WTC11 (cell line): ENCODE results near the gene DAB2.

Experiments
- CREB1 ChIP-seq: sonication (generic); formaldehyde crosslinking; IDR thresholded peaks from 2 replicates; pipeline ENCODE4 v1.8.0; 2023; ENCODE audit warnings: mild to moderate bottlenecking, missing genetic modification reagents
- ELF4 ChIP-seq: sonication (generic); formaldehyde crosslinking; IDR thresholded peaks from 2 replicates; pipeline ENCODE4 v1.8.1; 2022; ENCODE audit warnings: low read depth, mild to moderate bottlenecking, moderate library complexity, missing genetic modification reagents
- FOXK1 ChIP-seq: sonication (generic); formaldehyde crosslinking; IDR thresholded peaks from 2 replicates; pipeline ENCODE4 v1.8.0; 2022; ENCODE audit warnings: mild to moderate bottlenecking, moderate library complexity, missing genetic modification reagents
- TF ChIP-seq, protein P1 (sequence below): sonication (generic); formaldehyde crosslinking; IDR thresholded peaks from 2 replicates; pipeline ENCODE4 v1.8.0; 2022; ENCODE audit warnings: mild to moderate bottlenecking, missing genetic modification reagents
- TF ChIP-seq, protein P2 (sequence below): sonication (generic); formaldehyde crosslinking; IDR thresholded peaks from 2 replicates; pipeline ENCODE4 v1.8.1; 2022; ENCODE audit warnings: low read depth, mild to moderate bottlenecking, moderate library complexity, missing genetic modification reagents, borderline replicate concordance
- TF ChIP-seq, protein P3 (sequence below): fragments of 200-600 bp; IDR thresholded peaks from 2 replicates; pipeline ENCODE4 v1.8.0; 2022; ENCODE audit warnings: antibody characterized with exemption
- TF ChIP-seq, protein P4 (sequence below): fragments of 250-450 bp; sonication (Bioruptor Pico); IDR thresholded peaks from 2 replicates; pipeline ENCODE4 v1.9.0; 2021; ENCODE audit warnings: mild to moderate bottlenecking, borderline replicate concordance
- TF ChIP-seq, protein P5 (sequence below): sonication (generic); formaldehyde crosslinking; IDR thresholded peaks from 2 replicates; pipeline ENCODE4 v1.8.0; 2023; ENCODE audit warnings: missing genetic modification reagents
- TF ChIP-seq, protein P6 (sequence below): sonication (generic); formaldehyde crosslinking; IDR thresholded peaks from 2 replicates; pipeline ENCODE4 v1.8.1; 2023; ENCODE audit warnings: mild to moderate bottlenecking, missing genetic modification reagents

DNA sequence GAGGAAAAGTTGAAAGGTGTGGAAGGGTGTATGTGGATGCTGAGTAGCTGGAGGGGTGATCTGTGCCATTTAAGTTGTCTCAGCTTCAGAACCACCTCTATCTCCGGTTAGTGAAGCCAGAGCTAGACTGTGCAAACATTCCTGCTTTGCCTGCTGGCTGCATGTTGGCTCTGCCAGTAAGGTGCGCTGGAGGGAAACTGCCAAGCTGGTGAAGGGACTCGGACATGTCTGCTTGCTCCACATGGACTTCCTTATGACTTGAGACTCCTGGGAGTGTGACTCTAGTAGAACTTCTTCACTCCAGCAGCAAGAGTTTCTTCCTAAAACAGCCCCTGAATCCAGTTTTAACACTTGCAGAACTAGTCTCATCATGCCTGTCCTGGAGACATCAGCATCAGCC lies 27.9 kb downstream of the DAB2 start:
- TF ChIP-seq, protein P1, sequence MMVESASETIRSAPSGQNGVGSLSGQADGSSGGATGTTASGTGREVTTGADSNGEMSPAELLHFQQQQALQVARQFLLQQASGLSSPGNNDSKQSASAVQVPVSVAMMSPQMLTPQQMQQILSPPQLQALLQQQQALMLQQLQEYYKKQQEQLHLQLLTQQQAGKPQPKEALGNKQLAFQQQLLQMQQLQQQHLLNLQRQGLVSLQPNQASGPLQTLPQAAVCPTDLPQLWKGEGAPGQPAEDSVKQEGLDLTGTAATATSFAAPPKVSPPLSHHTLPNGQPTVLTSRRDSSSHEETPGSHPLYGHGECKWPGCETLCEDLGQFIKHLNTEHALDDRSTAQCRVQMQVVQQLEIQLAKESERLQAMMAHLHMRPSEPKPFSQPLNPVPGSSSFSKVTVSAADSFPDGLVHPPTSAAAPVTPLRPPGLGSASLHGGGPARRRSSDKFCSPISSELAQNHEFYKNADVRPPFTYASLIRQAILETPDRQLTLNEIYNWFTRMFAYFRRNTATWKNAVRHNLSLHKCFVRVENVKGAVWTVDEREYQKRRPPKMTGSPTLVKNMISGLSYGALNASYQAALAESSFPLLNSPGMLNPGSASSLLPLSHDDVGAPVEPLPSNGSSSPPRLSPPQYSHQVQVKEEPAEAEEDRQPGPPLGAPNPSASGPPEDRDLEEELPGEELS (CRISPR knock-in tag), result no peak
- TF ChIP-seq, protein P2, sequence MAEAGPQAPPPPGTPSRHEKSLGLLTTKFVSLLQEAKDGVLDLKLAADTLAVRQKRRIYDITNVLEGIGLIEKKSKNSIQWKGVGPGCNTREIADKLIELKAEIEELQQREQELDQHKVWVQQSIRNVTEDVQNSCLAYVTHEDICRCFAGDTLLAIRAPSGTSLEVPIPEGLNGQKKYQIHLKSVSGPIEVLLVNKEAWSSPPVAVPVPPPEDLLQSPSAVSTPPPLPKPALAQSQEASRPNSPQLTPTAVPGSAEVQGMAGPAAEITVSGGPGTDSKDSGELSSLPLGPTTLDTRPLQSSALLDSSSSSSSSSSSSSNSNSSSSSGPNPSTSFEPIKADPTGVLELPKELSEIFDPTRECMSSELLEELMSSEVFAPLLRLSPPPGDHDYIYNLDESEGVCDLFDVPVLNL (CRISPR knock-in tag), result no peak
- TF ChIP-seq, protein P3, sequence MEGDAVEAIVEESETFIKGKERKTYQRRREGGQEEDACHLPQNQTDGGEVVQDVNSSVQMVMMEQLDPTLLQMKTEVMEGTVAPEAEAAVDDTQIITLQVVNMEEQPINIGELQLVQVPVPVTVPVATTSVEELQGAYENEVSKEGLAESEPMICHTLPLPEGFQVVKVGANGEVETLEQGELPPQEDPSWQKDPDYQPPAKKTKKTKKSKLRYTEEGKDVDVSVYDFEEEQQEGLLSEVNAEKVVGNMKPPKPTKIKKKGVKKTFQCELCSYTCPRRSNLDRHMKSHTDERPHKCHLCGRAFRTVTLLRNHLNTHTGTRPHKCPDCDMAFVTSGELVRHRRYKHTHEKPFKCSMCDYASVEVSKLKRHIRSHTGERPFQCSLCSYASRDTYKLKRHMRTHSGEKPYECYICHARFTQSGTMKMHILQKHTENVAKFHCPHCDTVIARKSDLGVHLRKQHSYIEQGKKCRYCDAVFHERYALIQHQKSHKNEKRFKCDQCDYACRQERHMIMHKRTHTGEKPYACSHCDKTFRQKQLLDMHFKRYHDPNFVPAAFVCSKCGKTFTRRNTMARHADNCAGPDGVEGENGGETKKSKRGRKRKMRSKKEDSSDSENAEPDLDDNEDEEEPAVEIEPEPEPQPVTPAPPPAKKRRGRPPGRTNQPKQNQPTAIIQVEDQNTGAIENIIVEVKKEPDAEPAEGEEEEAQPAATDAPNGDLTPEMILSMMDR, result no peak
- TF ChIP-seq, protein P4, sequence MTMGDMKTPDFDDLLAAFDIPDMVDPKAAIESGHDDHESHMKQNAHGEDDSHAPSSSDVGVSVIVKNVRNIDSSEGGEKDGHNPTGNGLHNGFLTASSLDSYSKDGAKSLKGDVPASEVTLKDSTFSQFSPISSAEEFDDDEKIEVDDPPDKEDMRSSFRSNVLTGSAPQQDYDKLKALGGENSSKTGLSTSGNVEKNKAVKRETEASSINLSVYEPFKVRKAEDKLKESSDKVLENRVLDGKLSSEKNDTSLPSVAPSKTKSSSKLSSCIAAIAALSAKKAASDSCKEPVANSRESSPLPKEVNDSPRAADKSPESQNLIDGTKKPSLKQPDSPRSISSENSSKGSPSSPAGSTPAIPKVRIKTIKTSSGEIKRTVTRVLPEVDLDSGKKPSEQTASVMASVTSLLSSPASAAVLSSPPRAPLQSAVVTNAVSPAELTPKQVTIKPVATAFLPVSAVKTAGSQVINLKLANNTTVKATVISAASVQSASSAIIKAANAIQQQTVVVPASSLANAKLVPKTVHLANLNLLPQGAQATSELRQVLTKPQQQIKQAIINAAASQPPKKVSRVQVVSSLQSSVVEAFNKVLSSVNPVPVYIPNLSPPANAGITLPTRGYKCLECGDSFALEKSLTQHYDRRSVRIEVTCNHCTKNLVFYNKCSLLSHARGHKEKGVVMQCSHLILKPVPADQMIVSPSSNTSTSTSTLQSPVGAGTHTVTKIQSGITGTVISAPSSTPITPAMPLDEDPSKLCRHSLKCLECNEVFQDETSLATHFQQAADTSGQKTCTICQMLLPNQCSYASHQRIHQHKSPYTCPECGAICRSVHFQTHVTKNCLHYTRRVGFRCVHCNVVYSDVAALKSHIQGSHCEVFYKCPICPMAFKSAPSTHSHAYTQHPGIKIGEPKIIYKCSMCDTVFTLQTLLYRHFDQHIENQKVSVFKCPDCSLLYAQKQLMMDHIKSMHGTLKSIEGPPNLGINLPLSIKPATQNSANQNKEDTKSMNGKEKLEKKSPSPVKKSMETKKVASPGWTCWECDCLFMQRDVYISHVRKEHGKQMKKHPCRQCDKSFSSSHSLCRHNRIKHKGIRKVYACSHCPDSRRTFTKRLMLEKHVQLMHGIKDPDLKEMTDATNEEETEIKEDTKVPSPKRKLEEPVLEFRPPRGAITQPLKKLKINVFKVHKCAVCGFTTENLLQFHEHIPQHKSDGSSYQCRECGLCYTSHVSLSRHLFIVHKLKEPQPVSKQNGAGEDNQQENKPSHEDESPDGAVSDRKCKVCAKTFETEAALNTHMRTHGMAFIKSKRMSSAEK (CRISPR knock-in tag), result no peak
- TF ChIP-seq, protein P5, sequence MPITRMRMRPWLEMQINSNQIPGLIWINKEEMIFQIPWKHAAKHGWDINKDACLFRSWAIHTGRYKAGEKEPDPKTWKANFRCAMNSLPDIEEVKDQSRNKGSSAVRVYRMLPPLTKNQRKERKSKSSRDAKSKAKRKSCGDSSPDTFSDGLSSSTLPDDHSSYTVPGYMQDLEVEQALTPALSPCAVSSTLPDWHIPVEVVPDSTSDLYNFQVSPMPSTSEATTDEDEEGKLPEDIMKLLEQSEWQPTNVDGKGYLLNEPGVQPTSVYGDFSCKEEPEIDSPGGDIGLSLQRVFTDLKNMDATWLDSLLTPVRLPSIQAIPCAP (CRISPR knock-in tag), result no peak
- TF ChIP-seq ELF4 (CRISPR knock-in tag) (no peak), FOXK1 (CRISPR knock-in tag) (no peak), CREB1 (no peak)
- TF ChIP-seq, protein P6, sequence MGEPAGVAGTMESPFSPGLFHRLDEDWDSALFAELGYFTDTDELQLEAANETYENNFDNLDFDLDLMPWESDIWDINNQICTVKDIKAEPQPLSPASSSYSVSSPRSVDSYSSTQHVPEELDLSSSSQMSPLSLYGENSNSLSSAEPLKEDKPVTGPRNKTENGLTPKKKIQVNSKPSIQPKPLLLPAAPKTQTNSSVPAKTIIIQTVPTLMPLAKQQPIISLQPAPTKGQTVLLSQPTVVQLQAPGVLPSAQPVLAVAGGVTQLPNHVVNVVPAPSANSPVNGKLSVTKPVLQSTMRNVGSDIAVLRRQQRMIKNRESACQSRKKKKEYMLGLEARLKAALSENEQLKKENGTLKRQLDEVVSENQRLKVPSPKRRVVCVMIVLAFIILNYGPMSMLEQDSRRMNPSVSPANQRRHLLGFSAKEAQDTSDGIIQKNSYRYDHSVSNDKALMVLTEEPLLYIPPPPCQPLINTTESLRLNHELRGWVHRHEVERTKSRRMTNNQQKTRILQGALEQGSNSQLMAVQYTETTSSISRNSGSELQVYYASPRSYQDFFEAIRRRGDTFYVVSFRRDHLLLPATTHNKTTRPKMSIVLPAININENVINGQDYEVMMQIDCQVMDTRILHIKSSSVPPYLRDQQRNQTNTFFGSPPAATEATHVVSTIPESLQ (CRISPR knock-in tag), result no peak
